ENCODE results near the gene AVL9.

- TF ChIP-seq CTCF (IDR thresholded peaks at IDR 0.05): no peak
- no peak for TF ChIP-seq ZFX (IDR thresholded peaks at IDR 0.05; ENCODE audit: borderline replicate concordance)
These were observed 39.9 kb downstream of the AVL9 start for GRCh38 chr7:32535162-32535702.

Data from 22Rv1 (cell line).